GM12892 (cell line): ENCODE results near the gene ADAMTSL3.

ENCODE experiments used
- POLR2A ChIP-seq: IDR thresholded peaks from 2 replicates; pipeline ENCODE4 v1.6.1; 2011; ENCODE audit warnings: low read depth, low read length, control low read depth
- POLR2AphosphoS5 ChIP-seq: IDR thresholded peaks from 2 replicates; pipeline ENCODE4 v1.6.1; 2011; ENCODE audit warnings: low read depth, low read length, control low read depth
- TAF1 ChIP-seq: IDR thresholded peaks from 2 replicates; pipeline ENCODE4 v1.6.1; 2011; ENCODE audit warnings: low read depth, mild to moderate bottlenecking, control low read depth, low read length, borderline replicate concordance

- no peak for TF ChIP-seq POLR2A
- no peak for TF ChIP-seq TAF1
- TF ChIP-seq POLR2AphosphoS5: no peak
These were observed 199.3 kb downstream of the ADAMTSL3 start for GRCh38 chr15:83853232-83853631.
